SK-N-SH (cell line): ENCODE measurements around the gene TNFRSF14.

Experiments
- CTCF ChIP-seq: fragments of 200-600 bp; sonication (generic); IDR thresholded peaks from 2 replicates; pipeline ENCODE4 v1.6.1; 2017; ENCODE audit warnings: antibody characterized with exemption, mild to moderate bottlenecking, moderate library complexity
- EP300 ChIP-seq, 2 experiments: IDR thresholded peaks; 2 replicates each; pipeline versions ENCODE4 v1.4.0 to v1.6.1; 2012; ENCODE audit warnings: borderline replicate concordance in 1 of 2, low read depth in 1 of 2, low read length in 1 of 2
- EZH2phosphoT487 ChIP-seq: fragments of 200-600 bp; sonication (generic); IDR thresholded peaks from 2 replicates; pipeline ENCODE4 v1.6.1; 2017; ENCODE audit warnings: low read depth, mixed run types, mild to moderate bottlenecking, antibody characterized with exemption, moderate library complexity, borderline replicate concordance
- JUND ChIP-seq: IDR thresholded peaks from 2 replicates; pipeline ENCODE4 v1.4.0; 2012
- POLR2AphosphoS5 ChIP-seq: IDR thresholded peaks from 2 replicates; pipeline ENCODE4 v1.6.1; 2012; ENCODE audit warnings: low read depth, low read length
- REST ChIP-seq: IDR thresholded peaks from 2 replicates; pipeline ENCODE4 v1.6.1; 2012; ENCODE audit warnings: mild to moderate bottlenecking, low read depth, low read length, moderate library complexity
- SIN3A ChIP-seq: IDR thresholded peaks from 2 replicates; pipeline ENCODE4 v1.6.1; 2012; ENCODE audit warnings: low read depth, mild to moderate bottlenecking, low read length, moderate library complexity, borderline replicate concordance
- SMC3 ChIP-seq: IDR thresholded peaks from 2 replicates; pipeline ENCODE4 v1.6.1; 2012; ENCODE audit warnings: low read depth, low read length, improper control_type of control experiment
- TAF1 ChIP-seq: IDR thresholded peaks from 2 replicates; pipeline ENCODE4 v1.6.1; 2012; ENCODE audit warnings: low read depth, mild to moderate bottlenecking, low read length, moderate library complexity, borderline replicate concordance
- TCF12 ChIP-seq: IDR thresholded peaks from 2 replicates; pipeline ENCODE4 v1.4.0; 2012
- TF ChIP-seq, protein P1 (sequence below): IDR thresholded peaks from 2 replicates; pipeline ENCODE4 v1.4.0; 2012; ENCODE audit warnings: low read depth

DNA sequence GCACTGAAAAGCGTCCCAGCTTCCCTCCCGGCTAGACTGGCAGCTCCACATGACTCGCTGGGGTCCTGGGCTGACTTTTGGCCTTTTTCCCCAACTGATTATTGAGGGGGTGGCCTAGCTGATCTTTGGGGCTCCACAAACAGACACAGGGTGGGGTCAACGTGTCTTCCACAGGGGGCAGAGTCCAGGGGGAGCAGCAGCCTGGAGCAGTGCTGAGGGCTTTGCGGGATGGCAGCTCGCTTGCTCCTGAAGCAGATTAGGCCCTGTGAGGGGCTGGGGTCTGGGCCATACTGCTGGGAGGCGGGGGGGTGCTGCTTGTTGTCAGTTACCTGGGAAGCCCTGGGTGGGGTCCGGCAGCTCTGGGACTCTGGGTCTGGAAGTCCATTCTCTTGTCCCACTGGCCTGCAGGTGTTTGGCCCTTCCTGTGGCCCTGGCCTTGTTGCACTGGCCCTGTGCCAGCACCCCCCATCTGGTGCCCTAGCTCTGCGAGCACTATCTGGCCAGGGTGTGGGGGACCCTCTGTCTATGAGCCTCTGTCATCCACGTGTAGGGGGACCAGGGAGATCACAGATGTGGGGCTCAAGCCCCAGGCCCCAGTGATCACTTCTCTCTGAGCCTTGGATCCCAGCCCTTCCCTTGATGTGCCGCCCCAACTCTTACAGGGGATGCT lies 13.8 kb upstream of the TNFRSF14 start:
- TF ChIP-seq CTCF (no peak), EZH2phosphoT487 (no peak), TCF12 (no peak), JUND (no peak), TAF1 (no peak), SMC3 (no peak), EP300 (IDR thresholded peaks at IDR 0.05; ENCODE audit: borderline replicate concordance in 1 of 2, low read depth in 1 of 2, low read length in 1 of 2) (no peak), REST (no peak), SIN3A (no peak), POLR2AphosphoS5 (no peak)
- TF ChIP-seq, protein P1, sequence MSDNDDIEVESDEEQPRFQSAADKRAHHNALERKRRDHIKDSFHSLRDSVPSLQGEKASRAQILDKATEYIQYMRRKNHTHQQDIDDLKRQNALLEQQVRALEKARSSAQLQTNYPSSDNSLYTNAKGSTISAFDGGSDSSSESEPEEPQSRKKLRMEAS, result no peak
